Prostate gland (tissue), 2 donors: ENCODE data around the gene MED9. TPM values are rescaled to one million over a fixed set of nuclear protein-coding genes. Genes with fewer than 3 reads are reported as not detected.

Source experiments
- DNase-seq: peaks from one replicate; pipeline ENCODE4 v3.0.0-alpha.2; 2019; ENCODE audit warnings: low spot score
- H3K27ac ChIP-seq, 2 donors: fragments of 200-600 bp; sonication (generic); 2 replicates each; pipeline ENCODE4 v1.5.1; 2017 to 2019
- H3K27me3 ChIP-seq: fragments of 200-600 bp; sonication (generic); replicated peaks from 2 replicates; pipeline ENCODE4 v1.5.1; 2019; ENCODE audit not compliant: insufficient read depth
- H3K36me3 ChIP-seq, 2 donors: fragments of 200-600 bp; sonication (generic); 1 replicate in 1 of 2; 2 replicates in 1 of 2; pipeline versions ENCODE4 v1.5.1 to v1.8.1; 2017 to 2019
- H3K4me1 ChIP-seq: fragments of 200-600 bp; sonication (generic); replicated peaks from 2 replicates; pipeline ENCODE4 v1.5.1; 2019
- H3K4me3 ChIP-seq, 2 donors: fragments of 200-600 bp; sonication (generic); 2 replicates each; pipeline ENCODE4 v1.5.1; 2017 to 2019
- H3K9me3 ChIP-seq: fragments of 200-600 bp; sonication (generic); 2 replicates; pipeline ENCODE4 v1.5.1; 2017
- POLR2A ChIP-seq: fragments of 450-650 bp; IDR thresholded peaks from one replicate; pipeline ENCODE4 v1.6.1; 2016; ENCODE audit warnings: antibody characterized with exemption, mild to moderate bottlenecking
- POLR2AphosphoS5 ChIP-seq: sonication (generic); formaldehyde crosslinking; IDR thresholded peaks from one replicate; pipeline ENCODE4 v1.6.1; 2017; ENCODE audit warnings: antibody characterized with exemption
- WGBS: methylation state at CpG from one replicate; pipeline ENCODE4 v1.1.5; 2018; 5-methylcytosine and 5-hydroxymethylcytosine counted together
- intact Hi-C: fragments of 100-400 bp; cut with DNase I; formaldehyde crosslinking; loops from one replicate; pipeline ENCODE4 v1.14.2; 2022
- total RNA-seq, 2 donors: library from RNA; depleted of rRNA; stranded (reverse); fragments of >200 nt; gene quantifications; one replicate each; pipeline ENCODE4 v1.1.0, GENCODE V29; 2016
- TF ChIP-seq, protein P1 (sequence below), 4 experiments: fragments of 200-600 bp in 2 of 4; fragments of 450-650 bp in 2 of 4; sonication (generic) in 2 of 4; IDR thresholded peaks; 1 replicate in 3 of 4; 2 replicates in 1 of 4; pipeline ENCODE4 v1.5.1; 2016 to 2019; ENCODE audit warnings: antibody characterized with exemption in 4 of 4, mild to moderate bottlenecking in 2 of 4, moderate library complexity in 2 of 4

Gene MED9
- total RNA-seq, 2 donors from 2014 or later = 27.8 to 31.7 TPM

DNA sequence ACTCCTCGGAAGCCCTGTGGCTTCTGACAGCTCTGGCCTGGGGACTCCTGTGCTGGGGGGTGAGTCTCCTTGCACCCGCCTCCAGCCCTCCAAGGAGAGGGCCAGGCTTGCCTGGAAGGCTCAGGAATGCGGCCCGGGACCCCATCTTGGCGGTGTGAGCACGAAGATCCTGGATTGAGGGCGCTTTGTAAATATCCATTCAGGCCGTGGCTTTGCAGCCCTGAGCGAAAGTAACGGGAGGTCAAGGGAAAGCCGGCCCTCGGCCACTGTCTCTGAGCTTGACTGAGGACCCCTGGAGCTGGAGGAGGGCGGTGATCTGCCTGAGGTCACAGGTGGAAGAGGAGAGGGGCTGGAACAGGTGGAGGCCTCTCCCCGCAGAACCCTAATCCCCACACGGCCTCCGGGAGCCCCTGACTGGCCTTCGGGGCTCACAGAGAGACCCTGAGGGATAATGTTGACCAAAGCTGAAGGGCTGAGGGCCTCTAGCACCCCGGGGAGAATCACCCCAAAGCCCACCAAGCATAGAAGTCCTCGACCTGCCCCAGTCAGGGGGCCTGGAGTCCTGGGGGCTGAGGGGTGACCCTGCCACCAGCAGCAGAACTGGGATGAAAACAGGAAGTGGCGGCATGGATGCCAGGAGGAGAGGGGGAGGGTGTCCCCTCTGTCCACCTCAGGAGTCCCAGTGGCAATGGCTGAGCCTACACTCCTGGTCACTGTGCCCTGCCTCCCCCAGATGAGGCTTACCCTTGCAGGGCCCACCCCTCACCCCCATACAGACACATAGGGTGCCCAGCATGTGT lies 27.7 kb downstream of the MED9 start:
- no peaks in the 10 kb centered on the region for H3K36me3 ChIP-seq
- no peak overlapping the region for H3K4me3 ChIP-seq
- H3K4me1 ChIP-seq = peaks cover 4% of the 10 kb centered on the region
- no peak overlapping the region for H3K27ac ChIP-seq
- no peaks in the 10 kb centered on the region for H3K9me3 ChIP-seq
- TF ChIP-seq POLR2AphosphoS5 (no peak), POLR2A (no peak)
- TF ChIP-seq, protein P1, sequence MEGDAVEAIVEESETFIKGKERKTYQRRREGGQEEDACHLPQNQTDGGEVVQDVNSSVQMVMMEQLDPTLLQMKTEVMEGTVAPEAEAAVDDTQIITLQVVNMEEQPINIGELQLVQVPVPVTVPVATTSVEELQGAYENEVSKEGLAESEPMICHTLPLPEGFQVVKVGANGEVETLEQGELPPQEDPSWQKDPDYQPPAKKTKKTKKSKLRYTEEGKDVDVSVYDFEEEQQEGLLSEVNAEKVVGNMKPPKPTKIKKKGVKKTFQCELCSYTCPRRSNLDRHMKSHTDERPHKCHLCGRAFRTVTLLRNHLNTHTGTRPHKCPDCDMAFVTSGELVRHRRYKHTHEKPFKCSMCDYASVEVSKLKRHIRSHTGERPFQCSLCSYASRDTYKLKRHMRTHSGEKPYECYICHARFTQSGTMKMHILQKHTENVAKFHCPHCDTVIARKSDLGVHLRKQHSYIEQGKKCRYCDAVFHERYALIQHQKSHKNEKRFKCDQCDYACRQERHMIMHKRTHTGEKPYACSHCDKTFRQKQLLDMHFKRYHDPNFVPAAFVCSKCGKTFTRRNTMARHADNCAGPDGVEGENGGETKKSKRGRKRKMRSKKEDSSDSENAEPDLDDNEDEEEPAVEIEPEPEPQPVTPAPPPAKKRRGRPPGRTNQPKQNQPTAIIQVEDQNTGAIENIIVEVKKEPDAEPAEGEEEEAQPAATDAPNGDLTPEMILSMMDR (IDR thresholded peaks at IDR 0.05) = no peak
- intact Hi-C loops = loop anchor here (10.0 kb wide), 1 partner anchor 110 kb away; no protein-coding TSS in a partner anchor
- DNase-seq = no peak
- WGBS = 82% methylated on average over 18 of the region's 20 CpGs
- H3K27me3 ChIP-seq = no peaks in the 10 kb centered on the region

DNA sequence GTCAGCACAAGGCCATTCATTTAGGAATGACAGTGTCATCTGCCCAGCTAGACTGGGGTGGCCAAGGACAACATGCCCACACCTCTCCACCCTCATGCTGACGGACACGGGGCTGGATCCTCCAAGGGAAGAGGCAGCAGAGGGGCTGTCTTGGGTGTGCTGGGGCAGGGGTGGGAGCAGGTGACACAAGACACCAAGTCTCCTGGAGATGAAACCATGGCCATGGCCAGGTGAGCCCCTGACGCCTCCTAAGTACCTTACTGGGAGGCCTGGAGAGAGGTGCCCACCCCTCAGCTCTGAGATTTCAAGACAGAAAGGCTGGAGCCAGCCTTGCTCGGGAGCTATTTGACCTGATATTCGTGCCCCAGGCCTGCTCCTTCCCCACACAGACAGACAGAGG lies 28.4 kb downstream of the MED9 start:
- Histone ChIP-seq H3K4me3 (no peak overlapping the region), H3K27me3 (no peaks in the 10 kb centered on the region), H3K27ac (no peak overlapping the region), H3K9me3 (no peaks in the 10 kb centered on the region), H3K4me1 (peaks cover 4% of the 10 kb centered on the region), H3K36me3 (no peaks in the 10 kb centered on the region)
- intact Hi-C loops = loop anchor here (10.0 kb wide), 1 partner anchor 110 kb away; no protein-coding TSS in a partner anchor
- 89% methylated on average over 5 of the region's 5 CpGs for WGBS
- no peak for DNase-seq
- TF ChIP-seq POLR2AphosphoS5 (no peak), POLR2A (no peak)
- TF ChIP-seq, protein P1 (IDR thresholded peaks at IDR 0.05) = no peak

DNA sequence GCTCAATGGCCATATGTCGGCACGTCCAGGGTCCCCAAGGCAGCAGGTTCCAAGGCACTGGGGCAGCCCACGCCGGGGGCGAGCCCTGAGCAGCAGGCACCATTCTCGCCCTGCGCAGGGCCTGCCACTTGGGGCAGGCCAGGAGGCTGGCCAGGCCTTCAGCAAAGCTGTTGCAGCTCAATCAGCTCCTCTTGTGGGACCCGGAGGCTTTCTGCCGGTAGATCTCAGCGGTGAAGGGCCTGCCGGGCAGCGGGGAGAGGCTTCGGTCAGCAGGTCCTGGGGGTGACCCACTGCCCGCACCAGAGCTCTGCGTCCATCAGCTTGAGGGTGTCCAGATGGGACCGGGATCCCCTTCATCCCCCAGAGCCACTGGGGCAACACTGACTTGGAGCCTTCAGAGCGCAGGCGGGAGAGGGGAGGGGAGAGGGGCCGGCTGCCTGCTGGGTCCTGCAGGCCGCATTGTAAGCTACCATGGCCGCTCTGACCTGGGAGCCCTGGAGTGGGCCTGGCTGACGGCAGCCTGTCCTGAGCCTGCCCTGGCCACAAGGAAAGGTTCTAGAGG lies 28.9 kb downstream of the MED9 start:
- intact Hi-C loops = loop anchor here (10.0 kb wide), 1 partner anchor 109 kb away; no protein-coding TSS in a partner anchor
- no peaks in the 10 kb centered on the region for H3K27me3 ChIP-seq
- H3K9me3 ChIP-seq = no peaks in the 10 kb centered on the region
- H3K4me1 ChIP-seq = peaks cover 4% of the 10 kb centered on the region
- peak overlapping the region in 1 of 2 donors; percentile 49 for H3K27ac ChIP-seq
- 90% methylated on average over 17 of the region's 22 CpGs for WGBS
- H3K36me3 ChIP-seq = no peaks in the 10 kb centered on the region
- DNase-seq = no peak
- H3K4me3 ChIP-seq = no peak overlapping the region
- TF ChIP-seq POLR2AphosphoS5 = no peak

DNA sequence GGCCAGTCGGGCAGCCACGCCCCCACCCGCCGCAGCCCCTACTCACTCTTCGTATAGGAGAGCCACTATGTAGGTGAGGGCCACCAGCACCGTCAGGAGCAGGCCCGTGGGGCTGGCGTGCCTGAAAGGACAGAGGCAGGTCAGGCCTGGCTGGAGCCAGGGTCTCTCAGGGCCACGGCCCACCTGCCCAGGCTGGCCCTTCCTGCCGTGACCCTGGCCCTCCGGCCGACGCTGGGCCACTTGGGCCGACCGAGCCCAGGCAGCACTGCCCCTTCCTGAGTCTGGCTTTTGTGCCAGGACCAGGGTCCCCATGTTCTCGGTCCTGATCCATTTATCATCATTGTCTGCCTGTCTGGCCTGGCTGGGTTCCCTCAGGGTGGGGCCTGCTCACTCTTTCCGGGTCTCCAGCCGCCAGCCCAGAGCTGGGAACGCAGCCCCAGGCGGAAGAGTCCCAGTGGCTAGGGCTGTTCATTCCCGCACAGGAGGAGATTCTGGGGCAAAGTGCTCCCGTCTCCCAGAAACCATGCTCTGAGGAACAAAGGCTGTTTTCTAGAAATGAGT lies 29.5 kb downstream of the MED9 start:
- intact Hi-C loops = loop anchor here (10.0 kb wide), 1 partner anchor 109 kb away; no protein-coding TSS in a partner anchor

DNA sequence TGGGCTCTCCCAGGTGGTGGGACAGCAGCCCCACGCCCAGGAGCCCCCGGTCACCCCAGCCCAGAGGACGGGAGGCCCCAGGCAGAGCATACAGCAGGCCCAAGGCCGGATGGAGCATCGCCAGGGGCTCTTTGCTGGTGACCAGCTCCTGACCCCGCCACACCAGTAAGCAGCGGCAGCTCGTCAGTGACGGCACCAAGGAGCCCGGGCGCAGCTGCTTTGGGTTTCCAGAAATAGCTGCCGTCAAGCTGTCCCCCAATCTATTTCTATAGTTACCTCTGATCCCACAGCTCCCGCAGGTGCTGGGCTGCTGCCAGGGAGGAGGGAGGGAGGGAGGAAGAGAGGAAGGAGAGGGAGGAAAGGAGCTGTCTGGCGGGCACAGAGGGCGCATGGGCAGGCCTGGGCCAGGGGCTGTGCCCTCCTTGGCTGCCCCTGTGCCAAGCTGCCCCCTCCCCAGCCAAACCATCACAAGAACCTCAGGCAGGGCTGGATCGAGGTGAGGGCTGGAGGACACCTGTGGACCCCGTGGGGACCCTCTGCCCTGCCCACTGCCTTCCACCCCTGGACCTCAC lies 30.2 kb downstream of the MED9 start:
- Histone ChIP-seq H3K27me3 (no peaks in the 10 kb centered on the region), H3K4me1 (peaks cover 4% of the 10 kb centered on the region), H3K4me3 (no peak overlapping the region), H3K36me3 (no peaks in the 10 kb centered on the region), H3K9me3 (no peaks in the 10 kb centered on the region), H3K27ac (peak overlapping the region; percentile 49 to 58)
- TF ChIP-seq POLR2AphosphoS5 (no peak), POLR2A (no peak)
- TF ChIP-seq, protein P1 (IDR thresholded peaks at IDR 0.05) = no peak
- WGBS = 62% methylated on average over 13 of the region's 17 CpGs
- no peak for DNase-seq
- intact Hi-C loops = loop anchor here (10.0 kb wide), 1 partner anchor 108 kb away; no protein-coding TSS in a partner anchor

More for the DNA sequence above, 29.5 kb downstream of the MED9 start:
- Histone ChIP-seq H3K36me3 (no peaks in the 10 kb centered on the region), H3K27me3 (no peaks in the 10 kb centered on the region), H3K4me1 (peaks cover 4% of the 10 kb centered on the region), H3K27ac (peak overlapping the region; percentile 49 to 58), H3K9me3 (no peaks in the 10 kb centered on the region), H3K4me3 (no peak overlapping the region)
- WGBS = 58% methylated on average over 14 of the region's 22 CpGs
- peak; percentile 15 for TF ChIP-seq POLR2AphosphoS5
- no peak for TF ChIP-seq POLR2A
- DNase-seq = no peak
